ENCODE measurements around the gene GSPT1.

DNA sequence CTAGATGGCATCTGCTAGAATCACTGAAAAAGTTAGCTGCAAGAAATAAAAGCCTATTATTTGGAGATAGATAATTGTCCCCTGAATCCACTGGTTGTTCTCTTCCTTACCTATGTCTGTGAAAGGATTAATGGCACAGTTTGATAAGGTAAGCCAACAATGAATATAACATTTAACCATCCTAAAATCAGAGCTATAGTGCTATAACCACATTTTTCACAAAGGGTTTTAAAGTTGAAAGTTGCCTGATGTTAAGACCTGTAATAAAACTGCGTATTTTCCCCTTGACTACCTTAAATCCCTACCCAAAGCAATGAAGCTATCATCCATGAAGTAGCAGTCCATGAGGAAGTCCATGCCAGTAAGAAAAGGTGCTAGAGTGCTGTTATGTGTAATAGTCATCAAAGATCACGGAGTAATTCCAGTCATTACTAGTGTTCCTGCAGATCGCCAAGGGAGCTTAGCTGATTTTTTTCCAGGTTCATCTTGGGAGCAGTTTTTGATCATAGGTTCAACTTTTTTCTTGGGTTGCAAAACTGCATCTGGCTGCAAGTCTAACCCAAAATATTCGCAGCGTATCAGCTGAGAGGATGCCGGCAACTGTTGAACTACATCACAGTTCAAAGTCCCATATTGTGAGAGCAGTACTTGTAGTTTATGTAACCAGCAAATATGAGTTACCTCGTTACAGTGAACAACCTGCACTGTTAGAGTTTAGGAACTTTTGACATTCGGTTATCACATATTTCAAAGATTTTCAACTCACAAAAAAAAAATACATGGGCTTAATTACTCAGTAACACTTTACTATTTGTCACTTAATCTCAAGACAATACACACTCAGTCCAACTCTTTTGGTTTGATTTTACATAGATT lies 46.2 kb downstream of the GSPT1 start:
- TF ChIP-seq CTCF (IDR thresholded peaks at IDR 0.05) = no peak
- TF ChIP-seq POLR2A (IDR thresholded peaks at IDR 0.05) = no peak
